ENCODE results near the gene ETFA.
A peak's percentile ranks its signal among the peaks of the same experiment; 100 is the strongest.

Gene ETFA

DNA sequence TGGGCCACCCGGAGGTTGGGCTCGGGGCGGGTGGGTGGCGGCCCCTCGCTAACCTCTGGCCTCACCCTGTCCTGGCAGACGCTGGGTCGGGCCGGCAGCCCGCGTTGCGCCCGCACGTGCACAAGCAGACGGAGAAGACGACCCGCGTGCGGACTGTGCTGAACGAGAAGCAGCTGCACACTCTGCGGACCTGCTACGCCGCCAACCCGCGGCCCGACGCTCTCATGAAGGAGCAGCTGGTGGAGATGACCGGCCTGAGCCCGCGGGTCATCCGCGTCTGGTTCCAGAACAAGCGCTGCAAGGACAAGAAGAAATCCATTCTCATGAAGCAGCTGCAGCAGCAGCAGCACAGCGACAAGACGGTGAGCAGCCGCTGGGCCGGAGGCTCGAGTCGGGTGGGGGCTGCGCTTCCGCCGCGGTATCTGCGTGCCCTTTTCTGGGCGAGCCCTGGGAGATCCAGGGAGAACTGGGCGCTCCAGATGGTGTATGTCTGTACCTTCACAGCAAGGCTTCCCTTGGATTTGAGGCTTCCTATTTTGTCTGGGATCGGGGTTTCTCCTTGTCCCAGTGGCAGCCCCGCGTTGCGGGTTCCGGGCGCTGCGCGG lies 29.0 kb upstream of the ETFA start:
- DNase-seq, result peak; percentile 22

DNA sequence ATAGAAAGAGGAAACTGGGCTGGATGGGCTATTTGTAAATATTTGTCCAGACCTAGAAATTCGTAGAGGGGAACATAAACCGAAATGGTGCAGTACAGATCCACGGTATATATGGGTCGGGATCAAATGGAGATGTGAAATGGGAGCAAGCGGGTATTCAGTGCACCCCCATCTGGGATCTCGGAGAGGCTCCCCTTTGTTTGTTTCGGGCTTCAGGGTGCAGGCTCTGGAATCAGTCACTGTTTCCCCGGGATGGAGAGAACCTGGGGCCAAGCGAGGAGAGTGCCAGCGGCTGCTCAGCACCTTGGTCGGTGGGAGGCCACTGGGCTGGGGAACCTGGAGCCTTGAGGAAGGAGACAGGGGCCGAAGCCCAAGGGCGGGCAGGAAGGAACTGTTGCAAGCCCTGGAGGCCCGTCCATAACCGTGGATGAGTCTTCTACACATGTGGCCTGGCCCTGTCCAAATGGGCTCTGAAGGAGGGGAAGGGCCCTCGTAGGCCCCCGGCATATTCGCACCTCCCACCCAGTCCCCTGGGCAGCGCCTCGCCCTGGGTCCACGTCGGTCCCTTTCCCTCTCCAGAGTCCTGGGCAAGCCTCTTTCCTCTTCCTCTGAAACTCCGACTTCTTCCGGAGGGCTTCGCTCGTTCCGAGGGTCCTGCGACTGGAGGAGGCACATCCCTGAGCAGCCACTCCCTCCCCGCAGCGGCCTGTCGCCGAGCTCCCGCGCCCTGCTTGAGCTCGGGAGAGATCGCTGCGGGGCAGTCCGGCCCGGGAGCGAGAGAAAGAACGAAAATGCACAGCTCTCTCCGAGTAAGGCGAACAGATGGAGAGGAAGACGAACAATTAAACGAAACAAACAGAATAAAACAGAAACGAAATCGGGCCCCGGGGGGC lies 28.3 kb upstream of the ETFA start:
- DNase-seq, result peak; percentile 11

DNA sequence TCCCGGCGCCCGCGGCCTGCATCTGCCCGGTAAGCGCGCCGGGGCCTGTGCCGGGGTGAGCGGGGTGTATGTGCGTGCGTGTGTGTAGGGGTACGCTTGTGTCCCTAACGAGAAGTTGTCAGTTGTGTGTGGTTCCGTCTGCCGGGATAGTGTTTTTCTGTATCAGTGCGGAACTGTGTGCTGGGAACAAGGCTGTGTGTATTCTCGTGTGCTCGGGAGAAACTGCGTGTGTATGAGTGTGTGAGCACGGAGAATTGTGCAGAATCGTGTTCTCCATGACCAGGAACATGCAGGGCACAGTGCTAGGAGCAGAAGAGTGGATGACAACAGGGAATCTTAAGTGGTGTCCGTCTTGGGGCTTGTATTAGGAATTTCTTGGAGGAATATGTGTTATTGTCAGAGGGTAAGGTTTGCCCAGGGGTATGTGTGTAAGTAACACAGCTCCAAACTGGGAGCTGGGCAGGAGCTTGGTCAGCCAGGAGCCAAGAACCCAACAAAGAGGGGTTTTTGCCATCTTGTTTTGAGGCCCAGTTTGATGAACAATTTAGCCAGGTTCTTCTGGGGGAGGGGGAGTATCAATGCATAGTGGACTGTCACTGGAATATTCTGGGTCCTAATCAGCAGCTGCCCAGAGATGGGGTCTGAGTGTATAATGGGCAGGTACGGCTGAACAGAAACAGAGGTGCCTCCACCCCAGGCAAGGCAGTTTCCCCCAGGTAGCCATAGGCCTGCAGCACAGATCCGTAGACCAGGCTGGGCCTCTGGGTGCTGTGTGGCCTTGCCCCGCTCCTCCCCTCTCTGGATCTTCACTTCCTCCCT lies 27.4 kb upstream of the ETFA start:
- no peak for DNase-seq

DNA sequence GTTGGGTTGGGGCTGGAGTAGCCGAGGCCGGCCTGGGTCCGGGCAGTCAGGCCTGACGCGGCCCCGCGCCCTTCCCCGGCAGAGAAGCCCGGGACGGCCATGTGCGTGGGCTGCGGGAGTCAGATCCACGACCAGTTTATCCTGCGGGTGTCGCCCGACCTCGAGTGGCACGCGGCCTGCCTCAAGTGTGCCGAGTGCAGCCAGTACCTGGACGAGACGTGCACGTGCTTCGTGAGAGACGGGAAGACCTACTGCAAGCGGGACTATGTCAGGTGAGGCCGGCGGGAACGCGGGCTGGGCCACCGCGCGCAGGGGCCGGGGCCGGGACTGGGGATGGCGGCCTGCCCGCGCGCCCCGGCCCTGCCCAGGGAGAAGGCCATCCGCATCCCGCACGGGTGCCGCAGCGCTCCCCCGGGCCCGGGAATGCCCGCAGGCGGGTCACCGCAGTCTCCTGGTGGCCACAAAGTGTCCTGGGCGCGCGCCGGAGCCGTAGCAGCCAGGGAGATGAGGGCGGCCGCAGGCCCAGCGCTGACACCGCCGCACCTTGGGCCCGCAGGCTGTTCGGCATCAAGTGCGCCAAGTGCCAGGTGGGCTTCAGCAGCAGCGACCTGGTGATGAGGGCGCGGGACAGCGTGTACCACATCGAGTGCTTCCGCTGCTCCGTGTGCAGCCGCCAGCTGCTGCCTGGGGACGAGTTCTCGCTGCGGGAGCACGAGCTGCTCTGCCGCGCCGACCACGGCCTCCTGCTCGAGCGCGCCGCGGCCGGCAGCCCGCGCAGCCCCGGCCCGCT lies 26.6 kb upstream of the ETFA start:
- DNase-seq, result peak; percentile 19

DNA sequence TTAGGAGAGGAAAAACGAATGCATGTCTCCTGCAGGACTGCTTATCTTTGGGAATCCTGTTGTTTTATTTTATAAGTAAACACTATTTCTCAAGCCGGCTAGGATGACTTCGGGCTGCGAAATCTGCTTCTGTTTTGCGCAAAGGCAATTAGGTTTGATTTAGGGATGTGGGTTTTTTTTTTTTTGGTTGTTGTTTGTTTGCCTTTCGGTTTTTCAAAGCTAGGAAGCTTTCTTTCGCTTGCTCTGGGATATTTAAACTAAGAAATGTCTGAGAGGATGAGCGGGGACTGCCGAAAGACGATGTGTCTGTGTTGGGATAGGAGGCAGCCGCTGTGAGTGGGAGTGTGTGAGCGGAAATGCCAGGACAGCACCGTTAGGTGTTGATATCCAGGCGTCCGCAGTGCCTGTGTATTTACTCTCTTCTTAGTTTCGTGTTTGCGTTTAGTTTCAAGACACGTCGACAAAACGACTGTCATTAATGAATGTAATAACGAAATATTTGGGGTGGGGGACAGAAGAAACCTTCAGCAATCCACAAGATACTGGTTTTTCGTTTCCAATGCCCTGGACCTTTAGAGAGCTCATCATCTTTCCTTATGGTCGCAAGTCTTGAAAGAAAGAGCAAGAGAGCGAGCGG lies 25.9 kb upstream of the ETFA start:
- DNase-seq, result peak; percentile 30

DNA sequence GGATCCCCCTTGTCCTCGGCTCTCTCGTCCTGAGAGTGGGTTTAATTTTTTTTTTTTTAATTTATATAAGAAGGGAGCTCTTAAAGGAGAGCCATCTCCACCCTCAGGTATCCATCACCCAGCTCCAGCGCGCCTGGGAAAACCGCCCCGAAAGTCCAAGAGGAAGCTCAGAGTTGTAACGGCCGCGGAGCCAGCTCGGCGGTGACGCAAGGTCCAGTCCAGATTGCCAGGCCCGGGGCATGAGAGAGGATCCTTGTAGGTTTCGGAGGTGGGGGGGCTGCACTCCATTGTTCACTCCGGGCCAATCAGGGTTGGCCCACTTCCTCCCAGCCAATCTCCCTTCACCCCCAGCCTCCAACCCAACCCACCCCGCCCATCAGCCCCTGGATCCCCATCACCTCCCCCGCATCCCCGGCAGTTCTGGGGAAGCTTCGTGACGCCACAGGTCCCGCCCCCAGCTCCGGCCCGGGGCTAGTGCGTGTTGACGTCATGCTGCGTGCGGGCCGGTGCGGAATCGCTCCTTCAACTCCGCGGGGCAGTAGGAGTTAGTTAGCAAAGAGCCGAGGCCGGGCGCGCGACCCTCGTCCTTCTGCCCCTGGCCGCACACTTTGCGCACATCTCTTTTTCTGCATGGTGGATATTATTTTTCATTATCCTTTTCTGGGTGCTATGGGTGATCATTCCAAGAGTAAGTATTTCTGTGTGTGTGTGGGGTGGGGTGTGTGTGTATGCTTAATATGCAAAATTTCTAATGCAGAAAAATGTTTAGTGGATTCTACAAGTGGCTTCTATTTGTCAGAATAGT lies 25.2 kb upstream of the ETFA start, which contains the start of gene ISL2:
ISL2 (plus strand) TSS at position 520 of the 805 bp plus-strand sequence; CDS start at position 631, 111 bp downstream.
- DNase-seq, result peak; percentile 71

DNA sequence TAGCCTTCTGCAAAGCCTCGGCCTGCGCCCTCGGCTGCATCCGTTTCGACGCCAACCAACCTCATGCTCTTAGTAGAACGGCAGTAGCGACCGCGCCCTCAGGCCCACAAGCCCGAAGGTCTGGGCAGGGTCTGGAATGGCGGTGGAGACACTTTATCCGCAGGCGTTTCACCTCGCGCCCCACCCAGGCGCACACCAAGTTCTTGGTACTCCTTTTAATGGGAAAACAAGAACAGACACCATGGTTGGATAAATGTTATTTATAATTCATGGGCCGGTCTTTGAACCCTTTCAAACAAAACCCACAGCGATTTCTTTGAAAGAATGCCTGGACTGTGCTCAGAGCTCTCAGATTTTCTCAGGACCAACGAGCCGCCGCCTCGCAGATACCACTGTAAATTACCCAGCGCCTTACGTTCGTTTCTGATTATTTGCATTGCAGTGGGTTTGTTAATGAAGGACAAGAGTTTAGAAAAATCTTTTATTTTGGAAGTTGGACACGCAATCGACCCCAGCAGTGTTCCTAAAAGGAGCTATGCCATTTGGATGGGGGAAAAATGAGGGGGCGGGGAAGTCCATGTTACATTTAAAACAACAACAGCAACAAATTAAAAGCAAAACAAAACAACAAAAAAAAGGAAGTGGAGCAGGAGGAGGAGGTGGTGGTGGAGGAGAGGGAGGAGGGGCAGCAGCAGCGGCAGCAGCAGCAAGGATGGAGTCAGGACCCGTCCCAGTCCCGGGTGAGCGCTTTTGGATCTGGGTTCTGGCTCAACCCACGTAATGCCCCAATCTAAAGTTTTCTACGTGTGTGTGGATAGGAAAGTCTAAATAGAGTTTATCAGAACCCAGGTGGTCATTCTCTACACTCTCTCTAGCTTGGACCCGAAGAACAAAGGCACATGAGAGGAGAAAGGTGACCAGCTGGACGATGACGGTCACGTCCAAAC lies 24.3 kb upstream of the ETFA start:
- DNase-seq, result peak; percentile 9

DNA sequence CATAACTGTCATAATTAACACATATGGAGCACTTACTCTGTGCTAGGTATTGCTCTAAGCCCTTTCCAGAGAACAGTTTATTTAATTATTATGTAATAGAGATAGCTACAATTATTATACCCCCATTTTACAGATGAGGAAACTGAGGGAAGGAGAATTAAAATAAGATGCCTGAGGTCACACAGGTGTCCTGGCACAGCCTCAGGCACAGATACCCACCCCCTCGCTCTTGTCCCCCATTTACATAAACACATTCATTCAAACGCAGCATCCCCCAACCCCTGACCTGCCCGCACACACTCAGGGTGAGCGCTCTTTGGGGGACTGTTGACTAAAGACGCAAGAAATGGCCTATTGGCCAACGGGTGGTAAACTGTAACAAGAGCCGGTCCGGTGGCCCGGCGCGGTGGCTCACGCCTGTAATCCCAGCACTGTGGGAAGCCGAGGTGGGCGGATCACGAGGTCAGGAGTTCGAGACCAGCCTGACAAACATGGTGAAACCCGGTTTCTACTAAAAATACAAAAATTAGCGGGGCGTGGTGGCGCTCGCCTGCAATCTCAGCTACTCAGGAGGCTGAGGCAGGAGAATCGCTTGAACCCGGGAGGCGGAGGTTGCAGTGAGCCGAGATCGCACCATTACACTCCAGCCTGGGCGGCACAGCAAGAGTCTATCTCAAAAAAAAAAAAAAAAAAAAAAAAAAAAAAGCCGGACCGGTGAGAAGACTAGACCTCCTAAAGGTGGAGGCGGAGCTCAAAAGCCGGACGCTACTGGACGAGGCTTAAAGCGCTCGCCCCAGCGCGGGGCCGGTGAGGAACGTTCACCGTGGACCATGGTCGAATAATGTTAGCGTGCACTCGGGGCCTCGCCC lies 23.4 kb upstream of the ETFA start:
- DNase-seq, result no peak

DNA sequence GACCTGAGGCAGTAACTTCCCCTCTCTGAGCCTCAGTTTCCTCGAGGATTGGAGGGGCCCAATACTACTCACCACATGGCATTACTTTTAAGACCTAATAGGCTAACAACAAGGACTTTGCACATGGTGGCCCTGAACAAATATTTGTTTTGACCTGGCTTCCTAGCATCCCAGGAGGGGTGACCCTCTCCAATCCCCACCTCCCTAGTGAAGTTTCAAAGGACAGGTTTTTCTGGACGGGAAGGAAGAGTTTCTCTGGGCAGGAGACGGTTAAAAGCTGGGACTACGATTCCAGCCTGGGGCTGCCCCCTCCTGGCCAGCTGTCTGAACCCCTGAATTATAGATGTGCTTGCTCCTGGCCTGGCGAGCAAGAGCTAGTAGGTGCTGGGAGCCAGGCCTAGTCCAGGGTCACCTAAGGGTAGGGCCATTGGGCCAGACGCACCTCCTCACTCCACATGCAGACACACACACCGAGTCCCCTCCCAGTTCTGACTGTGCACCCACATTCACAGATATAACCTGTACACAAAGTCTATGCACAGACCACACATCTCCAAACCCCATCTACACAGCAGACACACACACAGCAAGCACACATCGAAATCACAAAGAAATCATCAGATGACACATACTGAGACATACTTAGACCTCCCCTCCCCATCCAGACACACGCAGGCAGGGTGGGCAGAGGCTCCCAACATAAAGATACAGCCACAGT lies 22.6 kb upstream of the ETFA start:
- DNase-seq, result peak; percentile 15

DNA sequence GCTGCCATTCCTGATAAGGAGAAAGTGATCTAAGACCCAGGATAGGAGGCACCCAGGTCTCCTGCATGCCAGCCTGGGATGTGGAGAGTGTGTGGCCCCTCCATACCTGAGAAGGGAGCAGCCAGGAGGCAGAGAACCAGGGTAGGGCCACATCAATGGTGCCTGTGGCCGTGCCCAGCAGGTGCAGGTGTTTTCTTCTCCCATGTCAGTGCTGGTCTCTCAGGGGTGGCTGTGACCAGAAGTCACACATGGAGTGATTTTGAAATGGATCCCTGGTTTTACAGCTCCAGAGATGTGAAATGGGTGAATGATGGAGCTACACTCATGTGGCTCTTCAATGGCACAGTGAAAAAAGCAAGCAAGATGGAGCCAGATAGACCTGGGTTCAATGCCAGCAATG lies 22.0 kb upstream of the ETFA start:
- no peak for DNase-seq

DNA sequence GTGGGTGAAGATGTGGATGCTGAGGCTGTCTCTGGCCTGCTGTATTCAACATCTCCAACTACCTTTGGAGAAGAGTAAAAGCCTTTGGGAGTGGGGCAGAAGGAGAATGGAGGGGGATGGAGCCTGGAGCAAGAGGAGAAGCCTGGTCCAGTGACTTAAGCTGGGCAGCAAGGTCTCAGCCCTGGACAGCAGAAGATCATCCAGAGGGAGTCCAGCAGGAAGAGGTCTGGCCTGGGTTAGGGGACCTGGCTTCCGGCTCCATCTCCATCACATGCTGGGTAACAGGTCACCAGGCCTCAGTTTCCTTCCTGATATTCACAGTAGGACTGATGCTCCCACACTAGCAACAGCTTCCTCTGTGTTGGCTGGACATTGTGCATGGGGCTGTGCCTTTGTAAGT lies 21.5 kb upstream of the ETFA start:
- no peak for DNase-seq

DNA sequence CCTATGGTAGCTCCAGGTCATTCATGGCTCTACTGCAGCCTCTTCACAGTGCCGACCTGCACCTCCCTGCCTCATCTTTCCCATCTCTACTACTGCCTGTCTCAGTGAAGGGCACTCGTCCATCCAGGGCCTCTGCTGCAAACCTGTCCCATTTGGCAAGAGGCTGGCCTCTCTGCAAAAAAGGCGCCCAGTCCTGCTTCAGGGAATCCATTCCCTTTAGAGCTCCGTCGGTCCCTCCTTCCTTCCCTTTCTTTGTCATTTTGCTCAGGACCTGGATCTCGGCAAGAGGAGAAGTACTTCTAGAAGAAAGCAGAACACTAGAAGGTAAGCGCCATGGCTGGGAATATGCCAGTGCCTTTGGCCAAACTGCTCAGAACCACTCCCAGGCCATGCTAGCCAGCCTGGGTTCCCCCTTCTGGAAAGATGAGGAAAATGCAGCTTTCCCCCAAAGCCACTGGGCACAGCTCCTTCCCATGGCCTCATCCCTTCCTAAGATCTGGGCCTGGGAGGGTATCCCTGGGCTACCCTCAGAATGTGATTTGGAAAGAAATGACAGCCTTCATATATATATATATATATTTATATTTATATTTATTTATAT lies 18.9 kb upstream of the ETFA start:
- no peak for DNase-seq

DNA sequence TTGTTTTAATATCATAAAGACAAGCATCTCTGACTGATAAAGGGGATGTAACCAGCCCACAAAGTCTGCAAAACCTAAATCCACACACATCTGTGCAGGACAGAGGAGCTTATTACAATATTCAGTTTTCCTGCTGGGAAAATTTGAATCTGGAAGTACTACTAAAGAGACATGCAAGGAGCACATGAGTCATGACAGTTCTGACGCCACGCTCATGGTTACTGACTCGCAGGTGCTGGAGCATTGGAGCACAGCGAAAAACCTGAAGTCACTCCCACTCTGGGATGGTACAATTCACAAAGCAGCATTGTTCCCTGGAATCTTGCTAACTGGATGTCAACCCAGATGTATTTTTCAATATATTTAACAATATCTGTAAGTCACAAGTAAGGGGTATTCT lies 17.7 kb upstream of the ETFA start:
- no peak for DNase-seq

DNA sequence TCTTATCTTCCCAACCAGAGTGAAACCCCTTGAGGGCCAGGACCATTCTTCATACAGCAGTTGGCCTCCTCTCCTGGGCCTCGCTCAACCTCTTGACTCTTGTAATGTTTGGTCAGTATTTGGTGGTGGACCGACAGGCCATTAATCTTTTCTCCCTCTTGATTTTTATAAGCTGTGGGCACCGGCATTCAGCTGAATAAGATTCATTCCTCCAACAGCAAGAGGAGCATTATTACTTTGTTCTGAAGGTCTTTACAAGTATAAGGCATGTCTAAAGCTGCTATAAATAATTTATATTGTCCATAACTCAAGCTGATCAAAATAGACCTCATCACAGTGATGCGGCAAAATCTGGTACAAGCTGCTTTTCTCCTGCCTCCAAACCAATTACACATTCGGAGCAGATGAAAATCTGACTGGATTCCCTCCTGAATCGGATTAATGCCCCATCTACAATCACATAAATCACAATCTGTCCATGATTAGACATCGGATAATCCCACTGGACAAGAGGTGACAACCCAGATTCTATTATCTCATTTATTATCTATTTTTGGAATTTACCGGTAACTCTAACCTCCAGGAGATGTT lies 16.9 kb upstream of the ETFA start:
- DNase-seq, result no peak

DNA sequence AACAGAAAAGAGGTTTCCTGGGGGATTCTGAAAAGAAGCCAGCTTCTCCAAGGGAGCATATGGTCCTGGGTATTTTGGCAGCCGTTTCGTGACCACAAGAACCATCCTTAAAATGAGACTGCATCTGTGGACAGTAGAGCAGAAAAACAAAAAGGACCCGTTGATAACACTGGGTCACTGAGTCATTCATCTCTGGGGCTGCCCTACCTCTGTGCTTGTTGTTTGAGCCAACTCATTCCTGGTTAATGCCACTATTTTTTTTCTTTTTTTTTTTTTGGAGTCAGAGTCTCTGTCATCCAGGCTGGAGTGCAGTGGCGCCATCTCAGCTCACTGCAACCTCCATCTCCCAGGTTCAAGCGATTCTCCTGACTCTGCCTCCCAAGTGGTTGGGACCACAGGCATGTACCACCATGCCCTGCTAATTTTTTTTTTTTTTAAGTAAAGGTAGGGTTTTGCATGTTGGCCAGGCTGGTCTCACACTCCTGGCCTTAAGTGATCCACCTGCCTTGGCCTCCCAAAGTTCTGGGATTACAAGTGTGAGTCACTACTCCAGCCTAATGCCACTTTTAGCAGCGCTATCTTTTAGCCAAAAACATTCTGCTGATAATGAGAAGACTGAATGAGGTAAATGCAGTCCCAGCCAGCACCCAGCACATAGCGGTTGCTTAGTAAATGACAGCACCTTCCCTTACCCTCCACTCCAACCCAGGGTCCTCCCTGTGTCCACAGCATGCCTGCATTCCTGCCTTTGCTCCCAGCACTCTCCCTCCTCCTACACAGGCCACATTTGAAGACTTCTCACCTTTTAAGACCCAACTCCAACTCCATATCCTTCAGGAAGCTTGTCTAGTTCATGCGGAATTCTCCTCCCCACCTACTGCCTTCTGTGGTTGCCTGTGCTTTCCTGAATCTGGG lies 16.2 kb upstream of the ETFA start:
- no peak for DNase-seq

DNA sequence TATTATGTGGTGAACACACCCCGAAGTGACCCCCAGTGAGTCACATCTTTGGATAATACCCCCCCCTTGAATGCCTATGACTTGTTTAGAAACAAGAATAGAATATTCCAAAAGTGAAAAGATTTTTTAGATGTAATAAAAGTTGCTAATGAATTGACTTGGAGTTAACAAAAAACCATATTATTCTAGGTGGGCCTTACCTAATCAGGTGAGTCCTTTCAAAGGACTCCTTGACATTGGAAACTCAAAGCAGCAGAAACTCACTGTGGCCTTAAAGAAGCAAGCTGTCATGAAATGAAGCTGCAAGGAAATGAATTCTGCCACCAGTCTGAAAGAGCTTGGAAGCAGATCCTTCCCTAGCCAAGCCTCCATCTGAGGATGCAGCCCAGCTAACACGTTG lies 14.4 kb upstream of the ETFA start:
- DNase-seq, result no peak
